ENCODE results near the gene TPSAB1. TPM values are rescaled to one million over a fixed set of nuclear protein-coding genes. Genes with fewer than 3 reads are reported as not detected.

TPSAB1 gene
- total RNA-seq, 1 donor from 2014 or later = not detected

- Mint-ChIP-seq H3K9me3 (ENCODE audit: low read depth) (no peaks in the 10 kb centered on the region), H3K4me1 (ENCODE audit: low read depth) (peaks cover 2% of the 10 kb centered on the region), H3K27me3 (peaks cover 20% of the 10 kb centered on the region), H3K27ac (no peak overlapping the region), H3K36me3 (ENCODE audit: insufficient read depth) (no peaks in the 10 kb centered on the region), H3K4me3 (ENCODE audit: low read depth) (no peak overlapping the region)
- TF ChIP-seq CTCF (IDR thresholded peaks at IDR 0.05; ENCODE audit: unreplicated experiment) = peak; percentile 32
- DNase-seq (ENCODE audit: low spot score, unreplicated experiment) = no peak
Observed at GRCh38 chr16:1285669-1286512, 45.4 kb downstream of the TPSAB1 start.

- peaks cover 23% of the 10 kb centered on the region for H3K27me3 Mint-ChIP-seq
- no peak overlapping the region for H3K4me3 Mint-ChIP-seq (ENCODE audit: low read depth)
- no peak for TF ChIP-seq CTCF (IDR thresholded peaks at IDR 0.05; ENCODE audit: unreplicated experiment)
Observed at GRCh38 chr16:1286513-1287094, 46.1 kb downstream of the TPSAB1 start.

GRCh38 chr16:1287982-1288670, 47.6 kb downstream of the TPSAB1 start:
- no peak for DNase-seq (ENCODE audit: low spot score, unreplicated experiment)
- H3K36me3 Mint-ChIP-seq (ENCODE audit: insufficient read depth) = no peaks in the 10 kb centered on the region
- peaks cover 2% of the 10 kb centered on the region for H3K4me1 Mint-ChIP-seq (ENCODE audit: low read depth)
- TF ChIP-seq CTCF (IDR thresholded peaks at IDR 0.05; ENCODE audit: unreplicated experiment) = no peak
- no peaks in the 10 kb centered on the region for H3K9me3 Mint-ChIP-seq (ENCODE audit: low read depth)
- H3K4me3 Mint-ChIP-seq (ENCODE audit: low read depth) = no peak overlapping the region
- H3K27ac Mint-ChIP-seq = no peak overlapping the region
- H3K27me3 Mint-ChIP-seq = peaks cover 23% of the 10 kb centered on the region

More at GRCh38 chr16:1286513-1287094, 46.1 kb downstream of the TPSAB1 start:
- no peaks in the 10 kb centered on the region for H3K9me3 Mint-ChIP-seq (ENCODE audit: low read depth)
- H3K27ac Mint-ChIP-seq = no peak overlapping the region
- no peaks in the 10 kb centered on the region for H3K36me3 Mint-ChIP-seq (ENCODE audit: insufficient read depth)
- DNase-seq (ENCODE audit: low spot score, unreplicated experiment) = no peak
- H3K4me1 Mint-ChIP-seq (ENCODE audit: low read depth) = peaks cover 2% of the 10 kb centered on the region

GRCh38 chr16:1288813-1289476, 48.4 kb downstream of the TPSAB1 start:
- DNase-seq (ENCODE audit: low spot score, unreplicated experiment) = no peak
- Mint-ChIP-seq H3K4me1 (ENCODE audit: low read depth) (peaks cover 2% of the 10 kb centered on the region), H3K9me3 (ENCODE audit: low read depth) (no peaks in the 10 kb centered on the region), H3K27me3 (peaks cover 20% of the 10 kb centered on the region), H3K36me3 (ENCODE audit: insufficient read depth) (no peaks in the 10 kb centered on the region), H3K27ac (no peak overlapping the region), H3K4me3 (ENCODE audit: low read depth) (no peak overlapping the region)
- TF ChIP-seq CTCF (IDR thresholded peaks at IDR 0.05; ENCODE audit: unreplicated experiment) = no peak

GRCh38 chr16:1289477-1289866, 49.0 kb downstream of the TPSAB1 start:
- peaks cover 7% of the 10 kb centered on the region for H3K4me1 Mint-ChIP-seq (ENCODE audit: low read depth)
- H3K36me3 Mint-ChIP-seq (ENCODE audit: insufficient read depth) = no peaks in the 10 kb centered on the region
- no peaks in the 10 kb centered on the region for H3K9me3 Mint-ChIP-seq (ENCODE audit: low read depth)
- no peak overlapping the region for H3K4me3 Mint-ChIP-seq (ENCODE audit: low read depth)
- DNase-seq (ENCODE audit: low spot score, unreplicated experiment) = no peak
- peaks cover 20% of the 10 kb centered on the region for H3K27me3 Mint-ChIP-seq
- TF ChIP-seq CTCF (IDR thresholded peaks at IDR 0.05; ENCODE audit: unreplicated experiment) = no peak
- no peak overlapping the region for H3K27ac Mint-ChIP-seq
